Stimulated activated naive CD8-positive, alpha-beta T cell treated with anti-CD3 and anti-CD28 coated beads, Interleukin-15, amount 100 ng/mL, for 72 hours (primary cell): ENCODE results near the gene PDE4D.

Experiments used
- ATAC-seq: fragments of 150-1000 bp; cut with Tn5 transposase; 2 replicates; pipeline ENCODE4 v1.10.0; 2021; ENCODE audit warnings: mild to moderate bottlenecking, moderate library complexity
- DNase-seq, 2 donors: peaks; one replicate each; pipeline ENCODE4 v3.0.0; 2021 to 2022
- H3K27ac Mint-ChIP-seq, 2 donors: one replicate each; pipeline ENCODE4 v1.8.0; 2022; ENCODE audit warnings: mild to moderate bottlenecking in 2 of 2, mixed read lengths in 2 of 2, moderate library complexity in 2 of 2
- H3K27me3 Mint-ChIP-seq: one replicate; pipeline ENCODE4 v1.8.0; 2022; ENCODE audit warnings: mixed read lengths
- H3K4me1 Mint-ChIP-seq: one replicate; pipeline ENCODE4 v1.8.0; 2022; ENCODE audit warnings: mild to moderate bottlenecking, mixed read lengths
- H3K4me3 Mint-ChIP-seq, 2 donors: one replicate each; pipeline ENCODE4 v1.8.0; 2022; ENCODE audit warnings: mild to moderate bottlenecking in 2 of 2, mixed read lengths in 2 of 2, moderate library complexity in 1 of 2
- H3K9me3 Mint-ChIP-seq, 2 donors: one replicate each; pipeline ENCODE4 v1.8.0; 2022; ENCODE audit warnings: mixed read lengths in 2 of 2

PDE4D gene

GRCh38 chr5:59335544-59335943 lies 558.0 kb downstream of the PDE4D start:
- peaks cover 37% of the 10 kb centered on the region for H3K27me3 Mint-ChIP-seq
- ATAC-seq, result no peak
- no peaks in the 10 kb centered on the region for H3K4me1 Mint-ChIP-seq
- no peak for DNase-seq
- no peak overlapping the region for H3K27ac Mint-ChIP-seq
- no peaks in the 10 kb centered on the region for H3K9me3 Mint-ChIP-seq
- H3K4me3 Mint-ChIP-seq, result no peak overlapping the region

- Mint-ChIP-seq H3K27ac (no peak overlapping the region), H3K27me3 (peaks cover 36% of the 10 kb centered on the region), H3K9me3 (no peaks in the 10 kb centered on the region), H3K4me3 (no peak overlapping the region), H3K4me1 (no peaks in the 10 kb centered on the region)
- DNase-seq (no peak), ATAC-seq (no peak)
Measured at GRCh38 chr5:59333416-59333815, 560.1 kb downstream of the PDE4D start.

DNA sequence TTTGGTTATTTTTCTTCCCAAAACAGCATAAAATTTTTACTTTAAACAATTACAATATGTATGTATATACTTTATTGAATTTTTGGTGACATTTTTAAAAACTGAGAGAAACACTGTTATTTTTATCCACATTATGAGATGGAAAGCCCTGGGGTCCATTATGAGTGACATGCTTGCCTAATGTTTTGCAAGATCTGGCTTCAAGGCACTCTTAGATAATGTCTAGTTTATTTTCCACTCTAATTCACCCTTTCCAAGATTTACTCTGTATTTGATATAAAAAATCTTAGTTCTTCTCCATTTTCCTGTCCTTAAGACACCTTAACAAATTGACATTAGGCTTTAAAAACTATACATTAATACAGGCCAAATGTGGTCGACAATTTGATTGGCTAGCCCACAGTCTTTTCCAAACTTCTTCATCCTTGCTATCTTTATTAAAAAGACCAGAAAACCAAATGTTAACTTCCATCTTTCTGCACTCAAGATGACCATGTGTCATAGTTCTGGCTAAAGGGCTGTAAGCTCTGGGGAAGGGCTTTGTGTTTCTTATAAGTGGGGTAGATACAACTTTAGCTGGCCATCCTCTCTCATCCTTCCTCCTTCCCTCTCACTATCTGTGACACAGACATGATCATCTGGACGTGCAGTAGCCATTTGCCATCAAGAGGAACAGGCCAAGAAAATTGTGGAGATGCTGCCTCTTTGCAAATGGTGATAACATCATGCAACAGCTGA lies 561.1 kb downstream of the PDE4D start:
- Mint-ChIP-seq H3K4me1 (no peaks in the 10 kb centered on the region), H3K9me3 (no peaks in the 10 kb centered on the region), H3K27ac (no peak overlapping the region), H3K4me3 (no peak overlapping the region), H3K27me3 (peaks cover 26% of the 10 kb centered on the region)
- no peak for DNase-seq
- ATAC-seq, result no peak

GRCh38 chr5:59330680-59331079 lies 562.8 kb downstream of the PDE4D start:
- Mint-ChIP-seq H3K27me3 (peaks cover 15% of the 10 kb centered on the region), H3K27ac (no peak overlapping the region), H3K4me1 (no peaks in the 10 kb centered on the region), H3K9me3 (no peaks in the 10 kb centered on the region), H3K4me3 (no peak overlapping the region)
- no peak for ATAC-seq
- DNase-seq, result no peak

GRCh38 chr5:59328709-59329296 lies 564.7 kb downstream of the PDE4D start:
- Mint-ChIP-seq H3K9me3 (no peaks in the 10 kb centered on the region), H3K4me1 (no peaks in the 10 kb centered on the region), H3K27me3 (peaks cover 23% of the 10 kb centered on the region), H3K4me3 (no peak overlapping the region), H3K27ac (no peak overlapping the region)
- DNase-seq (no peak), ATAC-seq (no peak)

GRCh38 chr5:59327191-59327980 lies 566.1 kb downstream of the PDE4D start:
- H3K9me3 Mint-ChIP-seq, result no peaks in the 10 kb centered on the region
- peaks cover 27% of the 10 kb centered on the region for H3K27me3 Mint-ChIP-seq
- H3K4me3 Mint-ChIP-seq, result no peak overlapping the region
- DNase-seq (no peak), ATAC-seq (no peak)
- H3K4me1 Mint-ChIP-seq, result no peaks in the 10 kb centered on the region
- no peak overlapping the region for H3K27ac Mint-ChIP-seq

GRCh38 chr5:59326596-59326995 lies 566.9 kb downstream of the PDE4D start:
- DNase-seq, result no peak
- Mint-ChIP-seq H3K27ac (no peak overlapping the region), H3K9me3 (no peaks in the 10 kb centered on the region), H3K27me3 (peaks cover 24% of the 10 kb centered on the region), H3K4me3 (no peak overlapping the region), H3K4me1 (no peaks in the 10 kb centered on the region)
- ATAC-seq, result no peak

DNA sequence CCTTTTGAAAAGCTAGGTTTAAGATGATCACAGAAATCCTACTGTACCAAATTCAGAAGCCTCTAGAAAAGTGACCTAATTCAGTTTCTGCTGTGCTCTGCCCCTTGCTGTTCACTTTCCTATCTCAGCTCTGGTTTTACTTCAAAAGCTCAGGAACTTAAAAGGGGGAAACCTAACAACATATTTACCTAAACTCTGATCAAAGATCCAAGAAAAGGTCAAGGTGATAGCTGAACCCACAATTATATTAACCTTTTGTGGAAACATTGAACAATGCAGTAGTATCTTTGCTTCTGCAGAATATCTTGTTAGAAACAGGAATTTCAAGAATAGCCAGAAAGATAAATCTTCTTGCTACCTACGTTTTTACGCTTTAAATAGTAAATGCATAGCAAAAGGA lies 568.5 kb downstream of the PDE4D start:
- H3K9me3 Mint-ChIP-seq, result no peaks in the 10 kb centered on the region
- ATAC-seq (no peak), DNase-seq (no peak)
- peaks cover 12% of the 10 kb centered on the region for H3K27me3 Mint-ChIP-seq
- no peak overlapping the region for H3K27ac Mint-ChIP-seq
- H3K4me1 Mint-ChIP-seq, result no peaks in the 10 kb centered on the region
- H3K4me3 Mint-ChIP-seq, result no peak overlapping the region

DNA sequence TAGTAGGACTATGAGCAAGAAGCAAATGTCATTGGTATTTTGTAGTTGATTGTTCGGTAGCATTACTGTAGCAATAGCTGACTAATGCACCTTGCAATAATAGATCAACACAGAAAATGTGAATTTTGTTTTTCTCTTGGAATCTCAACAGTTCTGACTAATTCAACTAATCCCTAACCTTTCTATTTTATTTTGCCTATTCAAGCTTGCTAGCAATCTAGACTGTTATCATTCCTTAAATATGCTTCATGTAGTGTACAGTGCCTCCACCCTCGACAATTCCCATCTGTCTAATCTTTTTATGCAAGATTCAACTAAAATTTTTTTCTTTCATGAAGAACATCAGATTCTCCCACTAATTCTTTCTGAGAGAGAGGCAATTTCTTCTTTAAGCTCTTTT lies 570.6 kb downstream of the PDE4D start:
- H3K4me1 Mint-ChIP-seq, result no peaks in the 10 kb centered on the region
- DNase-seq (no peak), ATAC-seq (no peak)
- H3K27ac Mint-ChIP-seq, result no peak overlapping the region
- no peak overlapping the region for H3K4me3 Mint-ChIP-seq
- peaks cover 12% of the 10 kb centered on the region for H3K27me3 Mint-ChIP-seq
- no peaks in the 10 kb centered on the region for H3K9me3 Mint-ChIP-seq

DNA sequence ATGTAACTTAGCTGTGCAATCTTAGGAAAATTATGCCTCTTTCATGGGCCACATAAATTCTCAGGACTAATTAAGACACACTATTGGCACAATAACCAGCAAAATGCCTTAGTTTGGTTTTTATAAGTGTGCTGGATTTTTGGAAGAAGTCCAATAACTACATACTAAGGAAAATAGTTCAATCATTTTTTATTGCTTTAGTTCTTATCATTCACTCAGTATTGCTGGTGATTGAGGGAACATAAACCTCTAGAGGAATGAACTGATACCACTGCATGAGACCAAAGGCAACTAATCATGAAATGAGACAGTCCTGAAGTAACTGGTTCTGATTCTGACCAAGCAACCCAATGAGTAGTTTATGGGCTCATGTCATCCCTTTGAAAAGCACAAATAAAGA lies 571.5 kb downstream of the PDE4D start:
- Mint-ChIP-seq H3K27me3 (peaks cover 12% of the 10 kb centered on the region), H3K9me3 (no peaks in the 10 kb centered on the region), H3K4me1 (no peaks in the 10 kb centered on the region), H3K27ac (no peak overlapping the region), H3K4me3 (no peak overlapping the region)
- no peak for DNase-seq
- ATAC-seq, result no peak

DNA sequence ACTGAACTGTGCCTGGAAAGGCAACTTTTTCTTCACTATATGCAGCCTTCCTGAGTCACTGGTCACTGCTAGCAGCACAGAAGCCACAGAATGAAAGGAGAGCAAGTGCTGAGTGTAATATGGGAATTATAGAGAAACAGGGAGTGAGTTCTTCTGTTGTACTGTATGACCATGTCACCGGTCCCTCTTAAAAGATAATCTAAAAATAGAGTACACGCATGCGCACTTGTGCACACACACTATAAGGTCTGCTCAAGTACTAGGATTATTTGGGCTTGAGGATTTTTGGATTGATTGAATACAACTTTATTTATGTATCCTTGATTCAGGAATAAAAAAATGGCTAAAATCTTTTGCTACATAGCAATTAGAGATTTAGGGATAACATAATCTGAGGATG lies 571.9 kb downstream of the PDE4D start:
- ATAC-seq (no peak), DNase-seq (no peak)
- Mint-ChIP-seq H3K4me3 (no peak overlapping the region), H3K27me3 (peaks cover 12% of the 10 kb centered on the region), H3K9me3 (no peaks in the 10 kb centered on the region), H3K4me1 (no peaks in the 10 kb centered on the region), H3K27ac (no peak overlapping the region)

DNA sequence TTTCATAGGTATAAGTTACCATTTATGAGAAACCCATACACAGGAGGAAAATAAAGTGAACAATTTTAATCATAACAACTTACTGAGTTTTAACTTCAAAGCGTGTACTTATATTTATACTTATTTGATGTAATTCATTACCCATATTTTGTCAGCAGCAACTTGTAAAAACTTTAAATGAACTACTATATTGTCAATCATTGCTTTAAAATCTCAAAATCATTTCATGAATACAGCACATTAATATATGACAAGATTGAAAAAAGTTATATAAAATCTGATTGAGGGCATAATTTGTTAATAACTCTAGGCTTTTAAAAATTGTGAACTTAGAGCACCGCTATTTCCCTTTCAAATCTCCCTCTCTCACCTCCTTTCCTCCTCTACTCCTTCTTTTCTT lies 573.1 kb downstream of the PDE4D start:
- ATAC-seq (no peak), DNase-seq (no peak)
- no peak overlapping the region for H3K27ac Mint-ChIP-seq
- peaks cover 12% of the 10 kb centered on the region for H3K27me3 Mint-ChIP-seq
- no peak overlapping the region for H3K4me3 Mint-ChIP-seq
- H3K4me1 Mint-ChIP-seq, result no peaks in the 10 kb centered on the region
- H3K9me3 Mint-ChIP-seq, result no peaks in the 10 kb centered on the region

- DNase-seq, result no peak
- no peaks in the 10 kb centered on the region for H3K9me3 Mint-ChIP-seq
Measured at GRCh38 chr5:59319250-59319649, 574.3 kb downstream of the PDE4D start.

GRCh38 chr5:59317774-59318205 lies 575.7 kb downstream of the PDE4D start:
- H3K4me1 Mint-ChIP-seq, result no peaks in the 10 kb centered on the region
- H3K27me3 Mint-ChIP-seq, result no peaks in the 10 kb centered on the region
- no peak overlapping the region for H3K4me3 Mint-ChIP-seq
- H3K9me3 Mint-ChIP-seq, result no peaks in the 10 kb centered on the region
- ATAC-seq (no peak), DNase-seq (no peak)
- H3K27ac Mint-ChIP-seq, result no peak overlapping the region

More at GRCh38 chr5:59319250-59319649, 574.3 kb downstream of the PDE4D start:
- Mint-ChIP-seq H3K4me3 (no peak overlapping the region), H3K27ac (no peak overlapping the region), H3K4me1 (no peaks in the 10 kb centered on the region), H3K27me3 (peaks cover 9% of the 10 kb centered on the region)
- no peak for ATAC-seq

DNA sequence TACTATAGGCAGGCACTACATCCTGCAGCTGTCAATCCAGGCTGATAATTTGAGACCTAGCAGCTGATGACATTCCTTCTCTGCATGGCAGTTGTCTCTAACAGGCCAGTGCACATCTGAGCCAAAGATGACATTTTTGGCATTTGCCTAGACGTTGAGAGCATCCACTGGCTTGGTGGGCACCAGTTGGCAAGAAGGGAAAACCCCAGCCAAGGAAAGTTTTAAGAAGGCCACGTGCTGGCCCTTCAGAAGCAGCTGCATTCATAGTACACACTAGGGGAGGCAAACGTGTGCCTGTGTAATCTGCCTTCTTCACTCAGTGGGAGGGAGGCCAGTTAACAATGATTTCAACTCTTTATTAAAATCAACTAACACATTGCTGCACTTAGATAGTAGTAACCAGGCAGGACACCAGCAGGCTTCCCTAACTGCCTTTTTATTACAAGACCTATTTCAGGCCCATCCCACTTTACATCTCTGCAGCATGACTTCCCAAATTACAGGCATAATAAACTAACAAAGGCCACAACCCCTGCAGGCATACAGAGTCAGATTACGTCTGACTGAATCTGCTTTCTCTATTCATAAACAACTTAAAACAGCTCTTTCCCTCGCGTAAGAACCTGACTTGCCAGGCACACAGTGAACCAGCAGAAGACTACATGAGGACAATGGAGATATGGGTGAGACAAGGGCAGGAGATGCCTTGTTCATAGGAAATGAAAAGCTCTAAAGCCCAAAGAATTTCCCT lies 576.3 kb downstream of the PDE4D start:
- H3K4me3 Mint-ChIP-seq, result no peak overlapping the region

More for the DNA sequence above, 576.3 kb downstream of the PDE4D start:
- DNase-seq (no peak), ATAC-seq (no peak)
- Mint-ChIP-seq H3K9me3 (no peaks in the 10 kb centered on the region), H3K27ac (no peak overlapping the region), H3K27me3 (peaks cover 2% of the 10 kb centered on the region), H3K4me1 (no peaks in the 10 kb centered on the region)
